ENCODE measurements around the gene KLK3.

Gene KLK3

DNA sequence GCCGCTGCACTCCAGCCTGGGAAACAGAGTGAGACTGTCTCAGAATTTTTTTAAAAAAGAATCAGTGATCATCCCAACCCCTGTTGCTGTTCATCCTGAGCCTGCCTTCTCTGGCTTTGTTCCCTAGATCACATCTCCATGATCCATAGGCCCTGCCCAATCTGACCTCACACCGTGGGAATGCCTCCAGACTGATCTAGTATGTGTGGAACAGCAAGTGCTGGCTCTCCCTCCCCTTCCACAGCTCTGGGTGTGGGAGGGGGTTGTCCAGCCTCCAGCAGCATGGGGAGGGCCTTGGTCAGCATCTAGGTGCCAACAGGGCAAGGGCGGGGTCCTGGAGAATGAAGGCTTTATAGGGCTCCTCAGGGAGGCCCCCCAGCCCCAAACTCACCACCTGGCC is 18.3 kb downstream of the KLK3 start, which contains the start of gene KLK2:
TSS of gene KLK2 (plus strand) at position 384 of the 400 bp plus-strand sequence. CDS start 35 bp downstream, outside the sequence.
- Histone ChIP-seq H3K27me3 (ENCODE audit: insufficient read depth, poor library complexity, severe bottlenecking) (peaks cover 12% of the 10 kb centered on the region), H3K27ac (replicated peaks) (no peak within 1 kb of the TSS)
- TF ChIP-seq GABPA (IDR thresholded peaks at IDR 0.05; ENCODE audit: low read depth) (no peak), SPI1 (IDR thresholded peaks at IDR 0.05; ENCODE audit: borderline replicate concordance, low read depth) (no peak), POLR2AphosphoS5 (IDR thresholded peaks at IDR 0.05; ENCODE audit: low read depth) (no peak)
- TF ChIP-seq, protein P1, sequence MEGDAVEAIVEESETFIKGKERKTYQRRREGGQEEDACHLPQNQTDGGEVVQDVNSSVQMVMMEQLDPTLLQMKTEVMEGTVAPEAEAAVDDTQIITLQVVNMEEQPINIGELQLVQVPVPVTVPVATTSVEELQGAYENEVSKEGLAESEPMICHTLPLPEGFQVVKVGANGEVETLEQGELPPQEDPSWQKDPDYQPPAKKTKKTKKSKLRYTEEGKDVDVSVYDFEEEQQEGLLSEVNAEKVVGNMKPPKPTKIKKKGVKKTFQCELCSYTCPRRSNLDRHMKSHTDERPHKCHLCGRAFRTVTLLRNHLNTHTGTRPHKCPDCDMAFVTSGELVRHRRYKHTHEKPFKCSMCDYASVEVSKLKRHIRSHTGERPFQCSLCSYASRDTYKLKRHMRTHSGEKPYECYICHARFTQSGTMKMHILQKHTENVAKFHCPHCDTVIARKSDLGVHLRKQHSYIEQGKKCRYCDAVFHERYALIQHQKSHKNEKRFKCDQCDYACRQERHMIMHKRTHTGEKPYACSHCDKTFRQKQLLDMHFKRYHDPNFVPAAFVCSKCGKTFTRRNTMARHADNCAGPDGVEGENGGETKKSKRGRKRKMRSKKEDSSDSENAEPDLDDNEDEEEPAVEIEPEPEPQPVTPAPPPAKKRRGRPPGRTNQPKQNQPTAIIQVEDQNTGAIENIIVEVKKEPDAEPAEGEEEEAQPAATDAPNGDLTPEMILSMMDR (IDR thresholded peaks at IDR 0.05; ENCODE audit: insufficient read depth, low read length) = no peak
- TF ChIP-seq, protein P2, sequence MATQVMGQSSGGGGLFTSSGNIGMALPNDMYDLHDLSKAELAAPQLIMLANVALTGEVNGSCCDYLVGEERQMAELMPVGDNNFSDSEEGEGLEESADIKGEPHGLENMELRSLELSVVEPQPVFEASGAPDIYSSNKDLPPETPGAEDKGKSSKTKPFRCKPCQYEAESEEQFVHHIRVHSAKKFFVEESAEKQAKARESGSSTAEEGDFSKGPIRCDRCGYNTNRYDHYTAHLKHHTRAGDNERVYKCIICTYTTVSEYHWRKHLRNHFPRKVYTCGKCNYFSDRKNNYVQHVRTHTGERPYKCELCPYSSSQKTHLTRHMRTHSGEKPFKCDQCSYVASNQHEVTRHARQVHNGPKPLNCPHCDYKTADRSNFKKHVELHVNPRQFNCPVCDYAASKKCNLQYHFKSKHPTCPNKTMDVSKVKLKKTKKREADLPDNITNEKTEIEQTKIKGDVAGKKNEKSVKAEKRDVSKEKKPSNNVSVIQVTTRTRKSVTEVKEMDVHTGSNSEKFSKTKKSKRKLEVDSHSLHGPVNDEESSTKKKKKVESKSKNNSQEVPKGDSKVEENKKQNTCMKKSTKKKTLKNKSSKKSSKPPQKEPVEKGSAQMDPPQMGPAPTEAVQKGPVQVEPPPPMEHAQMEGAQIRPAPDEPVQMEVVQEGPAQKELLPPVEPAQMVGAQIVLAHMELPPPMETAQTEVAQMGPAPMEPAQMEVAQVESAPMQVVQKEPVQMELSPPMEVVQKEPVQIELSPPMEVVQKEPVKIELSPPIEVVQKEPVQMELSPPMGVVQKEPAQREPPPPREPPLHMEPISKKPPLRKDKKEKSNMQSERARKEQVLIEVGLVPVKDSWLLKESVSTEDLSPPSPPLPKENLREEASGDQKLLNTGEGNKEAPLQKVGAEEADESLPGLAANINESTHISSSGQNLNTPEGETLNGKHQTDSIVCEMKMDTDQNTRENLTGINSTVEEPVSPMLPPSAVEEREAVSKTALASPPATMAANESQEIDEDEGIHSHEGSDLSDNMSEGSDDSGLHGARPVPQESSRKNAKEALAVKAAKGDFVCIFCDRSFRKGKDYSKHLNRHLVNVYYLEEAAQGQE (IDR thresholded peaks at IDR 0.05; ENCODE audit: insufficient replicate concordance, low read depth) = no peak

DNA sequence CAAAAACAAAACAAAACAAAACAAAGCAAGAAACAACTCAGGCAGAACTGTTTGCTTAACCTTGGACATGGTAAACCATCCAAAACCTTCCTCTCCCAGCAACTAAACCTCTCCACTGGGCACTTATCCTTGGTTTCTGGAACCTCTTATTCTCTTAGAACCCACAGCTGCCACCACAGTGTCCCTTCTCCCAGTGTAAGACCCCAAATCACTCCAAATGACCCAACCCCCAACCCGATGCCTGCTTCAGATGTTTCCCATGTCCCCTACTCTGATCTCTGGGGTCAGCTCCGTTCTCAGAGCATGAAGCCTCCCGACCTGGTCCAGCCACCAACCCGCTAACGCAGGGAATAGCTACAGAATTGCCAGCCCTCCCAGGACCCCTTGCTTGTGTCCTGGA is 19.5 kb downstream of the KLK3 start:
- peaks cover 12% of the 10 kb centered on the region for H3K27me3 ChIP-seq (ENCODE audit: insufficient read depth, poor library complexity, severe bottlenecking)
- DNase-seq (ENCODE audit: low read depth in 1 of 2, low spot score in 1 of 2) = no peak

More for the DNA sequence above, 18.3 kb downstream of the KLK3 start, which contains the start of gene KLK2:
- DNase-seq (ENCODE audit: low read depth in 1 of 2, low spot score in 1 of 2) = no peak
- no peak within 1 kb of the TSS for H3K4me3 ChIP-seq (replicated peaks; ENCODE audit: insufficient read depth, low read length)

DNA sequence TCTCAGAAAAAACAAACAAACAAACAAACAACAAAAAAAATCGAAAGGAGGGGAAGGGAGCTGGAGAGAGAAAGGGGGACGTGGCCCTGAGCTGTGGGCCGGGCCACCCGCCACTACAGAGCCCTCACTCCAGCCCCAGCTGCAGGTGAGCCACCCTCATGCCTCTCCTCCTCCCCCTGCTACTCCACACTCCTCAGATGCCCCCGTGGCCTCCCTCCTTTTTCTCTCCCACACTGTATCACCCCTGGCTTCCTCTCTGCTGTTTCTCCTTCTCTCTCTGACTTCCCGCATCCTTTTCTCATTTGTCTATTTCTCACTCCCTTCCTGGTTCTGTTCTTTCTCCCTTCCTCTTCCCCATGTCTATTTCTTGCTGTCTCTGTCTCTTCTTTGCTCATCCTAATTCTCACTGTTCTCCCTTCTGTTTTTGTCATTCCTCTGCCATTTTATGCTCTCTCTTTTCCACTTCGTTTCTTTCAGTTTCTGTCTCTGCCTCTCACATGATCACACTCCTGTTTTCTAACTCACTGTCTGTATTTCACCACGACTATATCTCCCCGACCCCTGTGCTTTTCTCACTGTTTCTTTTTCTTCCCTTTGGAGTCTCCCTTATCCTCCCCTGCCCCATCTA is 21.2 kb downstream of the KLK3 start:
- TF ChIP-seq POLR2AphosphoS5 (IDR thresholded peaks at IDR 0.05; ENCODE audit: low read depth) = no peak
- no peak for TF ChIP-seq GABPA (IDR thresholded peaks at IDR 0.05; ENCODE audit: low read depth)
- TF ChIP-seq, protein P1 (IDR thresholded peaks at IDR 0.05; ENCODE audit: insufficient read depth, low read length) = no peak
- TF ChIP-seq SPI1 (IDR thresholded peaks at IDR 0.05; ENCODE audit: borderline replicate concordance, low read depth) = no peak
- TF ChIP-seq, protein P2 (IDR thresholded peaks at IDR 0.05; ENCODE audit: insufficient replicate concordance, low read depth) = no peak
- no peak for DNase-seq (ENCODE audit: low read depth in 1 of 2, low spot score in 1 of 2)
- Histone ChIP-seq H3K27me3 (ENCODE audit: insufficient read depth, poor library complexity, severe bottlenecking) (peaks cover 12% of the 10 kb centered on the region), H3K4me3 (replicated peaks; ENCODE audit: insufficient read depth, low read length) (no peak overlapping the region), H3K27ac (replicated peaks) (no peak overlapping the region)

More for the DNA sequence above, 19.5 kb downstream of the KLK3 start:
- H3K27ac ChIP-seq (replicated peaks) = no peak overlapping the region
- TF ChIP-seq GABPA (IDR thresholded peaks at IDR 0.05; ENCODE audit: low read depth) = no peak
- TF ChIP-seq, protein P1 (IDR thresholded peaks at IDR 0.05; ENCODE audit: insufficient read depth, low read length) = no peak
- no peak for TF ChIP-seq POLR2AphosphoS5 (IDR thresholded peaks at IDR 0.05; ENCODE audit: low read depth)
- TF ChIP-seq, protein P2 (IDR thresholded peaks at IDR 0.05; ENCODE audit: insufficient replicate concordance, low read depth) = no peak
- no peak for TF ChIP-seq SPI1 (IDR thresholded peaks at IDR 0.05; ENCODE audit: borderline replicate concordance, low read depth)
- H3K4me3 ChIP-seq (replicated peaks; ENCODE audit: insufficient read depth, low read length) = no peak overlapping the region

Measured in HL-60 (cell line).